Osteoblast (primary cell): ENCODE measurements around the gene PPP1R13B. TPM values are rescaled to one million over a fixed set of nuclear protein-coding genes. Genes with fewer than 3 reads are reported as not detected.
"Not testable (repeated sequence)": the region's sequence is repeated elsewhere in the genome, so short reads cannot be mapped to it uniquely, and the experiment has no call there.

ENCODE experiments used
- DNase-seq: peaks from one replicate; pipeline ENCODE4 v3.0.0; 2011; ENCODE audit warnings: low spot score, mixed read lengths; ENCODE audit not compliant: insufficient read length; ENCODE audit errors: missing footprints
- H2AFZ ChIP-seq: 2 replicates; pipeline ENCODE4 v1.6.0; 2011; ENCODE audit warnings: mild to moderate bottlenecking, low read length
- H3K27ac ChIP-seq: 2 replicates; pipeline ENCODE4 v1.5.1; 2011; ENCODE audit warnings: mild to moderate bottlenecking, low read depth, low read length, moderate library complexity
- H3K27me3 ChIP-seq: 2 replicates; pipeline ENCODE4 v1.6.0; 2012; ENCODE audit warnings: mild to moderate bottlenecking, control low read depth, inconsistent platforms, low read length, moderate library complexity; ENCODE audit not compliant: insufficient read depth
- H3K36me3 ChIP-seq: 2 replicates; pipeline ENCODE4 v1.5.1; 2011; ENCODE audit warnings: mild to moderate bottlenecking, low read length, control low read depth, moderate library complexity; ENCODE audit not compliant: insufficient read depth
- H3K4me1 ChIP-seq: 2 replicates; pipeline ENCODE4 v1.5.1; 2011; ENCODE audit warnings: mild to moderate bottlenecking, low read length, control low read depth, moderate library complexity; ENCODE audit not compliant: insufficient read depth
- H3K4me2 ChIP-seq: 2 replicates; pipeline ENCODE4 v1.6.0; 2011; ENCODE audit warnings: mild to moderate bottlenecking, low read length; ENCODE audit not compliant: insufficient read depth
- H3K4me3 ChIP-seq: fragments of 200-600 bp; sonication (generic); 3 replicates; pipeline ENCODE4 v1.5.1; 2012; ENCODE audit warnings: mild to moderate bottlenecking, low read length, inconsistent platforms; ENCODE audit not compliant: insufficient read depth
- H3K79me2 ChIP-seq: 2 replicates; pipeline ENCODE4 v1.6.0; 2012; ENCODE audit warnings: mild to moderate bottlenecking, low read length, control low read depth, inconsistent platforms; ENCODE audit not compliant: insufficient read depth
- H3K9me3 ChIP-seq: 2 replicates; pipeline ENCODE4 v1.5.1; 2011; ENCODE audit warnings: low read depth, low read length, control low read depth
- H4K20me1 ChIP-seq: 2 replicates; pipeline ENCODE4 v1.6.0; 2012; ENCODE audit warnings: mild to moderate bottlenecking, low read length, control low read depth; ENCODE audit not compliant: insufficient read depth
- total RNA-seq: library from RNA; depleted of rRNA; stranded (reverse); fragments of >200 nt; gene quantifications from 2 replicates; pipeline ENCODE4 v1.2.3, GENCODE V29; 2012
- TF ChIP-seq, protein P1 (sequence below): IDR thresholded peaks from 2 replicates; pipeline ENCODE4 v1.5.1; 2011; ENCODE audit warnings: mild to moderate bottlenecking, low read depth, low read length, moderate library complexity; ENCODE audit errors: extremely low read depth

The PPP1R13B gene
- total RNA-seq, 1 donor = 3.3 TPM

DNA sequence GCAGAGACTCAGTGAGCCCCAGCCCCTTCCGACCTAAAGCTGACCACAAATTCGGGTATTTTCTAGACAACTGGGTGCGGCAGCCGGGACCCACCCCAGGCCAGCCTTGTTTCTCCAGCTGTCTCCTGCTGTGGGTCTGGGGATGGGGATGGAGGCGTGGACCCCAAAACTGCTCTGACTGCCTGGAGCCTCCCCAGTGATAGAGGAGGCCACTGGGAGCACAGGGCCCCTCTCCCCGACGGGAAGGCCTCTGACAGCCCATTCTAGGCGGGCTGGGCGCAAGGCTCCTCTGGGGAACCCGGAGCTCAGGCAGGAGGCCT, 42.6 kb upstream of the PPP1R13B start:
- Histone ChIP-seq H4K20me1 (no peaks in the 10 kb centered on the region), H3K4me1 (peaks cover 7% of the 10 kb centered on the region), H3K27me3 (peaks cover 6% of the 10 kb centered on the region), H3K4me3 (no peak overlapping the region), H2AFZ (no peak overlapping the region), H3K79me2 (no peaks in the 10 kb centered on the region), H3K36me3 (no peaks in the 10 kb centered on the region), H3K4me2 (peak overlapping the region; percentile 68), H3K27ac (no peak overlapping the region), H3K9me3 (no peaks in the 10 kb centered on the region)
- TF ChIP-seq, protein P1, sequence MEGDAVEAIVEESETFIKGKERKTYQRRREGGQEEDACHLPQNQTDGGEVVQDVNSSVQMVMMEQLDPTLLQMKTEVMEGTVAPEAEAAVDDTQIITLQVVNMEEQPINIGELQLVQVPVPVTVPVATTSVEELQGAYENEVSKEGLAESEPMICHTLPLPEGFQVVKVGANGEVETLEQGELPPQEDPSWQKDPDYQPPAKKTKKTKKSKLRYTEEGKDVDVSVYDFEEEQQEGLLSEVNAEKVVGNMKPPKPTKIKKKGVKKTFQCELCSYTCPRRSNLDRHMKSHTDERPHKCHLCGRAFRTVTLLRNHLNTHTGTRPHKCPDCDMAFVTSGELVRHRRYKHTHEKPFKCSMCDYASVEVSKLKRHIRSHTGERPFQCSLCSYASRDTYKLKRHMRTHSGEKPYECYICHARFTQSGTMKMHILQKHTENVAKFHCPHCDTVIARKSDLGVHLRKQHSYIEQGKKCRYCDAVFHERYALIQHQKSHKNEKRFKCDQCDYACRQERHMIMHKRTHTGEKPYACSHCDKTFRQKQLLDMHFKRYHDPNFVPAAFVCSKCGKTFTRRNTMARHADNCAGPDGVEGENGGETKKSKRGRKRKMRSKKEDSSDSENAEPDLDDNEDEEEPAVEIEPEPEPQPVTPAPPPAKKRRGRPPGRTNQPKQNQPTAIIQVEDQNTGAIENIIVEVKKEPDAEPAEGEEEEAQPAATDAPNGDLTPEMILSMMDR = no peak
- peak; percentile 79 for DNase-seq

- H3K4me2 ChIP-seq = peak overlapping the region; percentile 68
- H3K9me3 ChIP-seq = no peaks in the 10 kb centered on the region
- peaks cover 6% of the 10 kb centered on the region for H3K27me3 ChIP-seq
- TF ChIP-seq, protein P1 = no peak
- H3K4me1 ChIP-seq = peaks cover 7% of the 10 kb centered on the region
- peak overlapping the region; percentile 43 for H3K4me3 ChIP-seq
- no peaks in the 10 kb centered on the region for H3K36me3 ChIP-seq
- H3K27ac ChIP-seq = no peak overlapping the region
- H3K79me2 ChIP-seq = no peaks in the 10 kb centered on the region
- DNase-seq = peak; percentile 97
- H2AFZ ChIP-seq = peak overlapping the region; percentile 62
- no peaks in the 10 kb centered on the region for H4K20me1 ChIP-seq
Measured at GRCh38 chr14:103889313-103890051, 42.1 kb upstream of the PPP1R13B start.

DNA sequence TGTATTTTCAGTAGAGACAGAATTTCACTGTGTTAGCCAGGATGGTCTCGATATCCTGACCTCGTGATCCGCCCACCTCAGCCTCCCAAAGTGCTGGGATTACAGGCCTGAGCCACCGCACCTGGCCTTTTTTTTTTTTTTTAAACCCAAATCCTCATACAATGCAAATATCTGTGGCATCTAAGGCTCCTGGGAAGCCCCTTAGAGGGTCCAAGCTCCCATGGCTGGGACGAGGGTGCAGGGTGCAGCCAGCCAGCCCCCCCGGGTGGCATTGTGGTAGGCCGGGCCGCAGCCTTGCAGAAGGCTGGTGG, 41.6 kb upstream of the PPP1R13B start:
- not testable (repeated sequence) for H3K36me3 ChIP-seq, H4K20me1 ChIP-seq, DNase-seq, H2AFZ ChIP-seq, H3K4me1 ChIP-seq, H3K27me3 ChIP-seq, H3K79me2 ChIP-seq, H3K9me3 ChIP-seq, H3K27ac ChIP-seq, H3K4me3 ChIP-seq
- peak overlapping the region; percentile 68 for H3K4me2 ChIP-seq

DNA sequence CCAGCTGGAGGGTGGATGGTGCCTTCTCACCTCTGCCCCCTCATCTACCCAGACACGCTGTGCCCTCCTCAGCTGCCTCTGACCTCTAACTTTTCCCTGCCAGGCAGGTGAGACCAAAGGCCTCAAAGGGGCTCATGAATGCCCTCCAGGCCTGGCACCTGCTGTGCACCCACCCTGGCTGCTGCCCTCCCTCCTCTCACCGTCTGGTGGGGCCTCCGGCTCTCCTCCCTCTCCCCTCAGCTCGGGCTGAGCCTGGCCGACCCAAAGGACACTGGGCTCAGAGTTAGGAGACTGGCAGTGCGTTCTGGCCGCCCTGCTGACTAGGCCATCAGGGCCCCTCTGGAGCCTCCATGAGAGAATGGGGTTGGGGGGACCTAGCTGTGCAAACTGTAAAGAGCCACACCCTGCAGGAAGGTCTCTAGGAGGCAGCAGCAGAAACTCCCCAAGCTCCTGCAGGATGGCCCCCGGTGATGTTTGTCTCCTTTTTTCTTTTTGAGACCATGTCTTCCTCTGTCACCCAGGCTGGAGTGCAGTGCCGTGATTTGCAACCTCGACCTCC, 40.3 kb upstream of the PPP1R13B start:
- peaks cover 7% of the 10 kb centered on the region for H3K4me1 ChIP-seq
- H3K36me3 ChIP-seq = no peaks in the 10 kb centered on the region
- H3K4me2 ChIP-seq = no peak overlapping the region
- no peaks in the 10 kb centered on the region for H4K20me1 ChIP-seq
- H3K4me3 ChIP-seq = no peak overlapping the region
- H3K27ac ChIP-seq = no peak overlapping the region
- peaks cover 6% of the 10 kb centered on the region for H3K27me3 ChIP-seq
- peak; percentile 58 for DNase-seq
- no peaks in the 10 kb centered on the region for H3K9me3 ChIP-seq
- H2AFZ ChIP-seq = no peak overlapping the region
- TF ChIP-seq, protein P1 = no peak
- no peaks in the 10 kb centered on the region for H3K79me2 ChIP-seq
